Measurements from ENCODE around the gene IGBP1.
A peak's percentile ranks its signal among the peaks of the same experiment; 100 is the strongest.
"Not testable (repeated sequence)": the region's sequence is repeated elsewhere in the genome, so short reads cannot be mapped to it uniquely, and the experiment has no call there.

Gene IGBP1

GRCh38 chrX:70166601-70167590 is 33.6 kb downstream of the IGBP1 start:
- no peak for DNase-seq (ENCODE audit: extremely low read depth in 1 of 2, low read depth in 1 of 2)

- no peak for DNase-seq (ENCODE audit: extremely low read depth in 1 of 2, low read depth in 1 of 2)
Observed at GRCh38 chrX:70168238-70169188, 35.3 kb downstream of the IGBP1 start.

GRCh38 chrX:70169281-70169680 is 36.0 kb downstream of the IGBP1 start:
- DNase-seq (ENCODE audit: extremely low read depth in 1 of 2, low read depth in 1 of 2), result no peak

- no peak for DNase-seq (ENCODE audit: extremely low read depth in 1 of 2, low read depth in 1 of 2)
Observed at GRCh38 chrX:70171624-70172023, 38.4 kb downstream of the IGBP1 start.

- no peak for DNase-seq (ENCODE audit: extremely low read depth in 1 of 2, low read depth in 1 of 2)
Observed at GRCh38 chrX:70172221-70172620, 39.0 kb downstream of the IGBP1 start.

GRCh38 chrX:70172964-70173363 is 39.7 kb downstream of the IGBP1 start:
- no peak for DNase-seq (ENCODE audit: extremely low read depth in 1 of 2, low read depth in 1 of 2)

- no peak for DNase-seq (ENCODE audit: extremely low read depth in 1 of 2, low read depth in 1 of 2)
Observed at GRCh38 chrX:70174754-70175153, 41.5 kb downstream of the IGBP1 start.

- no peak for DNase-seq (ENCODE audit: extremely low read depth in 1 of 2, low read depth in 1 of 2)
Observed at GRCh38 chrX:70175338-70175737, 42.1 kb downstream of the IGBP1 start.

GRCh38 chrX:70176938-70177533 is 43.8 kb downstream of the IGBP1 start, which contains the start of gene DGAT2L6:
TSS of gene DGAT2L6 (plus strand) at chrX:70177483. CDS start at chrX:70177583, 100 bp downstream.
- DNase-seq (ENCODE audit: extremely low read depth in 1 of 2, low read depth in 1 of 2), result no peak

- no peak for DNase-seq (ENCODE audit: extremely low read depth in 1 of 2, low read depth in 1 of 2)
Observed at GRCh38 chrX:70183091-70183490, 49.8 kb downstream of the IGBP1 start.

- DNase-seq (ENCODE audit: extremely low read depth in 1 of 2, low read depth in 1 of 2), result no peak
Observed at GRCh38 chrX:70190225-70190624, 57.0 kb downstream of the IGBP1 start.

GRCh38 chrX:70196961-70197720 is 63.9 kb downstream of the IGBP1 start:
- DNase-seq (ENCODE audit: extremely low read depth in 1 of 2, low read depth in 1 of 2), result peak; percentile 24 to 26

- no peak for DNase-seq (ENCODE audit: extremely low read depth in 1 of 2, low read depth in 1 of 2)
Observed at GRCh38 chrX:70201732-70202131, 68.5 kb downstream of the IGBP1 start.

- DNase-seq (ENCODE audit: extremely low read depth in 1 of 2, low read depth in 1 of 2), result no peak
Observed at GRCh38 chrX:70208479-70208878, 75.2 kb downstream of the IGBP1 start.

- not testable (repeated sequence) for DNase-seq (ENCODE audit: extremely low read depth in 1 of 2, low read depth in 1 of 2)
Observed at GRCh38 chrX:70209570-70209969, 76.3 kb downstream of the IGBP1 start.
